ENCODE measurements around the gene TMEM156. TPM values are rescaled to one million over a fixed set of nuclear protein-coding genes. Genes with fewer than 3 reads are reported as not detected.

Gene TMEM156
- total RNA-seq, 1 donor from 2014 or later: not detected

- Histone ChIP-seq H3K4me1 (peaks cover 28% of the 10 kb centered on the region), H3K27me3 (no peaks in the 10 kb centered on the region), H4K20me1 (ENCODE audit: low read depth) (no peaks in the 10 kb centered on the region), H3F3A (ENCODE audit: low read depth) (peaks cover 21% of the 10 kb centered on the region), H3K36me3 (no peaks in the 10 kb centered on the region), H3K4me2 (peak overlapping the region; percentile 34), H3K9ac (no peak overlapping the region), H3K4me3 (no peak overlapping the region), H3K79me2 (ENCODE audit: low read depth) (no peaks in the 10 kb centered on the region), H3K27ac (peak overlapping the region; percentile 36), H2AFZ (replicated peaks) (peak overlapping the region; percentile 9), H3K9me3 (ENCODE audit: low read depth) (no peaks in the 10 kb centered on the region)
- no peaks in the 10 kb centered on the region for H3K36me3 Mint-ChIP-seq
- peak overlapping the region; percentile 61 for H3K27ac Mint-ChIP-seq
- H3K27me3 Mint-ChIP-seq (ENCODE audit: insufficient read depth, low read depth): peaks cover 10% of the 10 kb centered on the region
- TF ChIP-seq EZH2phosphoT487 (IDR thresholded peaks at IDR 0.05) (no peak), CTCF (IDR thresholded peaks at IDR 0.05) (no peak), EZH2 (IDR thresholded peaks at IDR 0.05) (no peak)
- peak; percentile 16 for DNase-seq (ENCODE audit: low spot score)
- H3K4me1 Mint-ChIP-seq: peaks cover 27% of the 10 kb centered on the region
- peak overlapping the region; percentile 0 for H3K4me3 Mint-ChIP-seq
- no peaks in the 10 kb centered on the region for H3K9me3 Mint-ChIP-seq
Observed at GRCh38 chr4:38983787-38984598, 48.2 kb downstream of the TMEM156 start.

- no peaks in the 10 kb centered on the region for H3K27me3 ChIP-seq
- H3F3A ChIP-seq (ENCODE audit: low read depth): peaks cover 21% of the 10 kb centered on the region
- TF ChIP-seq CTCF (IDR thresholded peaks at IDR 0.05) (no peak), EZH2 (IDR thresholded peaks at IDR 0.05) (no peak)
- H3K9me3 ChIP-seq (ENCODE audit: low read depth): no peaks in the 10 kb centered on the region
- Mint-ChIP-seq H3K9me3 (no peaks in the 10 kb centered on the region), H3K4me3 (no peak overlapping the region), H3K27ac (no peak overlapping the region), H3K27me3 (ENCODE audit: insufficient read depth, low read depth) (peaks cover 5% of the 10 kb centered on the region), H3K4me1 (peaks cover 27% of the 10 kb centered on the region), H3K36me3 (no peaks in the 10 kb centered on the region)
- H4K20me1 ChIP-seq (ENCODE audit: low read depth): no peaks in the 10 kb centered on the region
- H3K36me3 ChIP-seq: no peaks in the 10 kb centered on the region
- no peak overlapping the region for H3K4me2 ChIP-seq
- peaks cover 28% of the 10 kb centered on the region for H3K4me1 ChIP-seq
- H3K9ac ChIP-seq: no peak overlapping the region
- DNase-seq (ENCODE audit: low spot score): no peak
- no peaks in the 10 kb centered on the region for H3K79me2 ChIP-seq (ENCODE audit: low read depth)
- no peak overlapping the region for H2AFZ ChIP-seq (replicated peaks)
- no peak overlapping the region for H3K4me3 ChIP-seq
- no peak overlapping the region for H3K27ac ChIP-seq
Observed at GRCh38 chr4:38983291-38983690, 48.9 kb downstream of the TMEM156 start.

GRCh38 chr4:38982361-38983095, 49.7 kb downstream of the TMEM156 start:
- Mint-ChIP-seq H3K27ac (no peak overlapping the region), H3K36me3 (no peaks in the 10 kb centered on the region), H3K27me3 (ENCODE audit: insufficient read depth, low read depth) (peaks cover 2% of the 10 kb centered on the region), H3K4me1 (peaks cover 27% of the 10 kb centered on the region), H3K4me3 (no peak overlapping the region), H3K9me3 (no peaks in the 10 kb centered on the region)
- H3F3A ChIP-seq (ENCODE audit: low read depth): peaks cover 21% of the 10 kb centered on the region
- no peaks in the 10 kb centered on the region for H3K36me3 ChIP-seq
- H3K4me2 ChIP-seq: no peak overlapping the region
- no peak overlapping the region for H2AFZ ChIP-seq (replicated peaks)
- H4K20me1 ChIP-seq (ENCODE audit: low read depth): no peaks in the 10 kb centered on the region
- peaks cover 28% of the 10 kb centered on the region for H3K4me1 ChIP-seq
- no peak overlapping the region for H3K9ac ChIP-seq
- no peaks in the 10 kb centered on the region for H3K27me3 ChIP-seq
- no peak overlapping the region for H3K27ac ChIP-seq
- no peak for DNase-seq (ENCODE audit: low spot score)
- no peaks in the 10 kb centered on the region for H3K79me2 ChIP-seq (ENCODE audit: low read depth)
- no peak overlapping the region for H3K4me3 ChIP-seq
- TF ChIP-seq EZH2phosphoT487 (IDR thresholded peaks at IDR 0.05): no peak
- no peak for TF ChIP-seq CTCF (IDR thresholded peaks at IDR 0.05)
- no peak for TF ChIP-seq EZH2 (IDR thresholded peaks at IDR 0.05)
- no peaks in the 10 kb centered on the region for H3K9me3 ChIP-seq (ENCODE audit: low read depth)
